Hepatocyte (in vitro differentiated cells): ENCODE results near the gene CYP3A4. TPM values are rescaled to one million over a fixed set of nuclear protein-coding genes. Genes with fewer than 3 reads are reported as not detected.

Source experiments
- DNase-seq: peaks from one replicate; pipeline ENCODE4 v3.0.0-alpha.2; 2016; ENCODE audit warnings: low spot score
- H2AFZ ChIP-seq: fragments of 200-600 bp; sonication (generic); 2 replicates; pipeline ENCODE4 v1.6.0; 2016; ENCODE audit warnings: antibody characterized with exemption, mild to moderate bottlenecking
- H3K27ac ChIP-seq: fragments of 200-600 bp; sonication (generic); 2 replicates; pipeline ENCODE4 v1.5.1; 2016; ENCODE audit warnings: mild to moderate bottlenecking
- H3K27me3 ChIP-seq: fragments of 200-600 bp; sonication (generic); 2 replicates; pipeline ENCODE4 v1.6.1; 2016
- H3K36me3 ChIP-seq: fragments of 200-600 bp; sonication (generic); replicated peaks from 2 replicates; pipeline ENCODE4 v1.5.1; 2016; ENCODE audit warnings: low read depth; ENCODE audit not compliant: insufficient read depth
- H3K4me1 ChIP-seq: fragments of 200-600 bp; sonication (generic); 2 replicates; pipeline ENCODE4 v1.5.1; 2016; ENCODE audit warnings: mild to moderate bottlenecking, moderate library complexity; ENCODE audit not compliant: insufficient read depth
- H3K4me2 ChIP-seq: fragments of 200-600 bp; sonication (generic); 2 replicates; pipeline ENCODE4 v1.6.0; 2016
- H3K4me3 ChIP-seq: fragments of 200-600 bp; sonication (generic); 2 replicates; pipeline ENCODE4 v1.5.1; 2016; ENCODE audit warnings: mild to moderate bottlenecking
- H3K79me2 ChIP-seq: fragments of 200-600 bp; sonication (generic); 2 replicates; pipeline ENCODE4 v1.6.0; 2017; ENCODE audit warnings: mild to moderate bottlenecking
- H3K9me2 ChIP-seq: fragments of 200-600 bp; sonication (generic); replicated peaks from 2 replicates; pipeline ENCODE4 v1.6.0; 2017; ENCODE audit warnings: mild to moderate bottlenecking; ENCODE audit not compliant: insufficient read depth
- H3K9me3 ChIP-seq: fragments of 200-600 bp; sonication (generic); 2 replicates; pipeline ENCODE4 v1.5.1; 2016; ENCODE audit warnings: low read depth, mild to moderate bottlenecking
- H4K20me1 ChIP-seq: fragments of 200-600 bp; sonication (generic); 2 replicates; pipeline ENCODE4 v1.6.0; 2016; ENCODE audit warnings: mild to moderate bottlenecking; ENCODE audit not compliant: insufficient read depth, poor library complexity, severe bottlenecking
- EZH2 ChIP-seq: fragments of 200-600 bp; sonication (generic); IDR thresholded peaks from 2 replicates; pipeline ENCODE4 v1.6.1; 2016; ENCODE audit warnings: antibody characterized with exemption, mild to moderate bottlenecking, borderline replicate concordance
- EZH2phosphoT487 ChIP-seq: fragments of 200-600 bp; sonication (generic); IDR thresholded peaks from one replicate; pipeline ENCODE4 v1.6.1; 2018; ENCODE audit warnings: antibody characterized with exemption, mild to moderate bottlenecking, low read depth, moderate library complexity; ENCODE audit not compliant: unreplicated experiment, severe bottlenecking
- WGBS: methylation state at CpG from one replicate; pipeline ENCODE4 v1.1.6; 2016; ENCODE audit warnings: low lambda C conversion rate; ENCODE audit errors: missing lambda C conversion rate; 5-methylcytosine and 5-hydroxymethylcytosine counted together
- polyA plus RNA-seq: library from polyadenylated mRNA; unstranded; fragments of >200 nt; fragmentation: Nextera tagmentation; extraction: Ambion mirVana; gene quantifications from 2 replicates; pipeline ENCODE4 v1.2.1, GENCODE V29; 2016
- total RNA-seq: library from RNA; depleted of rRNA; stranded (reverse); fragments of >200 nt; gene quantifications from 2 replicates; pipeline ENCODE4 v1.2.3, GENCODE V29; 2014
- TF ChIP-seq, protein P1 (sequence below): fragments of 200-600 bp; sonication (generic); IDR thresholded peaks from 2 replicates; pipeline ENCODE4 v1.5.1; 2016; ENCODE audit warnings: antibody characterized with exemption, mild to moderate bottlenecking; ENCODE audit not compliant: poor library complexity

CYP3A4 gene
- total and polyA plus RNA-seq, 2 experiments from 2014 or later: 42.2 to 43.4 TPM

DNA sequence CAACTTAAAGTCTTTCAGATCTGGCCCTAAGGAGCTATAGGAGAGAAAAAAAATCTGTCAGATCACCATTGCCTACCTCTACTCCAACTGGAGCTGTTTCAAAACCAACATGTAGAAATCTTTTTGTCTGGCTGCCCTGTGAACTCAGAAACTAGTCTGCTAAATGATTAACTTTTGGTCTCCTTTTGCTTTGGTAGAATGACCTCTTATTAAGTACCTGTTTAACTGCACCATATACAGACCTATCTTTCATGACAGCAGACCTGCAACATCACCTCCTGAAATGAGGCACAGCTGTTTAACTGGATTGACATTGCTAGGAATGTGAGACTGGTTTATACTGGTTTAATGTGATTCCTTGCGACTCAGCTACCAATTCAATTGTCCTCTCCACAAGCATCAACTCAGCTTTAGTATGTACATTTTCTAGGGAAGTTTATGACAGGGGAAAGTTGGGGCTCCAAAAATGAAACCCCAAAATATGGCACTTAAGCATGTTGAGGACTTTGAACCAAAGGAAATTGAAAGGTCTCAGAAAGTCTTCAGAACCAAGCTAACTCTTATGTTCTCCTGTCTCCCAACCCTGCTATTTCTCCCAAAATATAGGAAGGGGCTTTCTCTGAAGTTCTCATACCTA is 45.7 kb upstream of the CYP3A4 start:
- H3K9me3 ChIP-seq: no peaks in the 10 kb centered on the region
- H3K9me2 ChIP-seq: no peaks in the 10 kb centered on the region
- H3K4me2 ChIP-seq: peak overlapping the region; percentile 48
- no peaks in the 10 kb centered on the region for H3K27me3 ChIP-seq
- DNase-seq: peak; percentile 53
- peak overlapping the region; percentile 93 for H3K27ac ChIP-seq
- no peak overlapping the region for H2AFZ ChIP-seq
- TF ChIP-seq, protein P1, sequence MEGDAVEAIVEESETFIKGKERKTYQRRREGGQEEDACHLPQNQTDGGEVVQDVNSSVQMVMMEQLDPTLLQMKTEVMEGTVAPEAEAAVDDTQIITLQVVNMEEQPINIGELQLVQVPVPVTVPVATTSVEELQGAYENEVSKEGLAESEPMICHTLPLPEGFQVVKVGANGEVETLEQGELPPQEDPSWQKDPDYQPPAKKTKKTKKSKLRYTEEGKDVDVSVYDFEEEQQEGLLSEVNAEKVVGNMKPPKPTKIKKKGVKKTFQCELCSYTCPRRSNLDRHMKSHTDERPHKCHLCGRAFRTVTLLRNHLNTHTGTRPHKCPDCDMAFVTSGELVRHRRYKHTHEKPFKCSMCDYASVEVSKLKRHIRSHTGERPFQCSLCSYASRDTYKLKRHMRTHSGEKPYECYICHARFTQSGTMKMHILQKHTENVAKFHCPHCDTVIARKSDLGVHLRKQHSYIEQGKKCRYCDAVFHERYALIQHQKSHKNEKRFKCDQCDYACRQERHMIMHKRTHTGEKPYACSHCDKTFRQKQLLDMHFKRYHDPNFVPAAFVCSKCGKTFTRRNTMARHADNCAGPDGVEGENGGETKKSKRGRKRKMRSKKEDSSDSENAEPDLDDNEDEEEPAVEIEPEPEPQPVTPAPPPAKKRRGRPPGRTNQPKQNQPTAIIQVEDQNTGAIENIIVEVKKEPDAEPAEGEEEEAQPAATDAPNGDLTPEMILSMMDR: no peak
- TF ChIP-seq EZH2: no peak
- TF ChIP-seq EZH2phosphoT487: no peak
- no peaks in the 10 kb centered on the region for H3K36me3 ChIP-seq
- peaks cover 51% of the 10 kb centered on the region for H3K4me1 ChIP-seq
- H3K4me3 ChIP-seq: no peak overlapping the region
- H4K20me1 ChIP-seq: no peaks in the 10 kb centered on the region
- no peaks in the 10 kb centered on the region for H3K79me2 ChIP-seq
- WGBS: 58% methylated on average over 1 of the region's 1 CpG

DNA sequence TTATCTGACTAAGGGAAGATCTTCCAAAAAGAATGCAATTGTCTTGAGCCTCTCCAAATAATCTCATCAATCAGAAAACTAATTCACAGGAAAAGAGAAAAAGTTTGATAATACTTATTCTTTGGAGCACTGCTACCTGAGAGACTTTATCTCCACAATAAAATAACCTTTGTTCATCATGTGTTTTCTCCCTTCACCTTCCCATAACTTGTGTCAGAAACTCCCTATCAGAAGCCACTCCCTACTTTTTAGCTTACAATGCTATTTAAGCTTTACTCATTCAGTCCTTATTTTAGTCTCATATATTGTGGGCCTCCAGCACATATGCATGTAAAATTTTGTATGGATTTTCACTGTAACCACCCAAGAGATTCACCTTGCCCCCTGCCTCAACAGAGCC is 44.8 kb upstream of the CYP3A4 start:
- TF ChIP-seq EZH2phosphoT487 (no peak), EZH2 (no peak)
- TF ChIP-seq, protein P1: no peak
- H3K36me3 ChIP-seq: no peaks in the 10 kb centered on the region
- peak overlapping the region; percentile 48 for H3K4me2 ChIP-seq
- H3K9me2 ChIP-seq: no peaks in the 10 kb centered on the region
- no peaks in the 10 kb centered on the region for H4K20me1 ChIP-seq
- peaks cover 48% of the 10 kb centered on the region for H3K4me1 ChIP-seq
- no peak for DNase-seq
- H3K9me3 ChIP-seq: no peaks in the 10 kb centered on the region
- peak overlapping the region; percentile 93 for H3K27ac ChIP-seq
- H3K4me3 ChIP-seq: no peak overlapping the region
- H2AFZ ChIP-seq: no peak overlapping the region
- no peaks in the 10 kb centered on the region for H3K27me3 ChIP-seq
- no peaks in the 10 kb centered on the region for H3K79me2 ChIP-seq

DNA sequence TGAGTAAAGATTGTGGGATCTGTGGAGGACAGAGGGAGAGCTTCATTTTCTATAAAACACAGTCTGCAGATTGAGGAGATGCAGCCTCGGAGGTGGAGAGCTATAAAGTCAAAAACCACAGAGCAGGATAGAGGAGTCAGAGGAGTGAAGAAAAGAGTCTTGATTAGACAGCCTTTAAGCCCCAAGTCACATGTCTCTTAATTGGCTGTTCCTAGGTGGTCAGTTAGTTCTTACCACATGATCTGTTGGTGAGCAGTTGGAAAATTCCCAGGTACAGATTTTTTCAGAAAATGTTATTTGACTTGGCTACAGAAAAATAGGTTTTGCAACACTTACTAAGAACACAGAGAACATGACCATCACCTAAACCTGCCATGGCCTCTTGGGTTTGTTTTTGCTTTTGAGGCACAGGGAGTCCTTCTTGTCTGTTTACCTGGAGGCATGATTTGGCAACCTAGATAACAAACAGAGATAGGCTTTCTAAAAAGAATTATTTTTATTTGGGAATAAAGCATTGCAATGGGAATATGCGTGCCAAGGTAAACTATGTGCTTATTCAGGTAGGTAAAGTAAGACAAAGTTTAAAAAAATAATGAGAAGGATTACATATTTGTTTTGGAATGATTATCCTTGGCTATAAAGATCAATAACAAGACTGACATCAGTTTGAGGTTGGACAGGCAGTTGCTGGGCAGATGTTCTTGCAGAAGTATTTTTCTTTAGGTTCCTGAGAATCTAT is 43.2 kb upstream of the CYP3A4 start:
- peak overlapping the region; percentile 93 for H3K27ac ChIP-seq

More for the DNA sequence above, 43.2 kb upstream of the CYP3A4 start:
- H2AFZ ChIP-seq: no peak overlapping the region
- H3K4me1 ChIP-seq: peaks cover 42% of the 10 kb centered on the region
- DNase-seq: peak; percentile 23
- H4K20me1 ChIP-seq: no peaks in the 10 kb centered on the region
- H3K9me3 ChIP-seq: no peaks in the 10 kb centered on the region
- no peaks in the 10 kb centered on the region for H3K79me2 ChIP-seq
- H3K36me3 ChIP-seq: no peaks in the 10 kb centered on the region
- H3K4me2 ChIP-seq: no peak overlapping the region
- TF ChIP-seq, protein P1: no peak
- TF ChIP-seq EZH2: no peak
- TF ChIP-seq EZH2phosphoT487: no peak
- no peak overlapping the region for H3K4me3 ChIP-seq
- 66% methylated on average over 2 of the region's 2 CpGs for WGBS
- H3K9me2 ChIP-seq: no peaks in the 10 kb centered on the region
- H3K27me3 ChIP-seq: no peaks in the 10 kb centered on the region
